Measurements from ENCODE around the gene KIF26B.

DNA sequence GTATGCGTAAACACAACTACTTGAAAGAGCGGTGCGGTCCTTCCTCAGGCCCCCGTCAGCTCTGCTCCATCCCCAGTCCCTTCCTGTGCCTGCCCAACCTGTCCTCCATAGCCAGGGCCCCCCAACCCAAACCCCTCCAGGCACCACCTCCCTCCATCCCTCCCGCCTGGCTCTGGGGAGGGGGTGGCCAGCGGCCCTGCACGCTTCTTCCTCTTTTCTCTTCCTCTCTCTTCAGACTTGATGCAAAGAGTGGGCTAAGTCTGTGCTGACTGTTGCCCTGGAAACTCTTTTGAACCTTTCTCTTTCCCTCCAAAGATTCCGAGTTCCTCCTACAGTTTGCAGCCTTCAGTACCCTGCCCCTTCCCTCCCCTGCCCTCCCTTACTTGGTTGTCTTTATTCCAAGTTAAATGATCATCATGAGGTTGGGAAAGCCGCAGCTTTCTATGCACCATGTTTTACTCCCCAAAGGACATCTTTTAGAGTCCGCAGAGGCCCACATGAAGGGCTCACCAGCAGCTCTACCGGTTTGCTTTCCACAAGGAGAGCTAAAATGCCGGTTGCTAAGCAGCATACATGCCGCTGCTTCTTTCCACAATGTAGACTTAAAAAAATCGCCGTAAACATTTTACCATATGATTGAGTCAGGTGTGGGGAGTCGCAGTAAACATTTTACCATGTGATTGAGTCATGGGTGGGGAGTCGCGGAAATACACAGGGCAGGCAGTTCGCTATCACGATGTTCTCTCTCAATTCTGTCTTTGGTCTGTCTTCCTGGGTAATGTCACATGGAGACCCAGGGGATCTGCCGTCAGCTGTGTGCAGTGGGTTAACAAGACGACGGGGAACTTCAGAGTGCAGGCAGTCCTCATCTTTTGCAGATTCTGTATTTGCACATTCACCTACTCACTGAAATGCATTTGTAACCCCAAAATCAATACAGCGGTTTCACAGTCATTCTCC lies 525.3 kb downstream of the KIF26B start:
- TF ChIP-seq, protein P1, sequence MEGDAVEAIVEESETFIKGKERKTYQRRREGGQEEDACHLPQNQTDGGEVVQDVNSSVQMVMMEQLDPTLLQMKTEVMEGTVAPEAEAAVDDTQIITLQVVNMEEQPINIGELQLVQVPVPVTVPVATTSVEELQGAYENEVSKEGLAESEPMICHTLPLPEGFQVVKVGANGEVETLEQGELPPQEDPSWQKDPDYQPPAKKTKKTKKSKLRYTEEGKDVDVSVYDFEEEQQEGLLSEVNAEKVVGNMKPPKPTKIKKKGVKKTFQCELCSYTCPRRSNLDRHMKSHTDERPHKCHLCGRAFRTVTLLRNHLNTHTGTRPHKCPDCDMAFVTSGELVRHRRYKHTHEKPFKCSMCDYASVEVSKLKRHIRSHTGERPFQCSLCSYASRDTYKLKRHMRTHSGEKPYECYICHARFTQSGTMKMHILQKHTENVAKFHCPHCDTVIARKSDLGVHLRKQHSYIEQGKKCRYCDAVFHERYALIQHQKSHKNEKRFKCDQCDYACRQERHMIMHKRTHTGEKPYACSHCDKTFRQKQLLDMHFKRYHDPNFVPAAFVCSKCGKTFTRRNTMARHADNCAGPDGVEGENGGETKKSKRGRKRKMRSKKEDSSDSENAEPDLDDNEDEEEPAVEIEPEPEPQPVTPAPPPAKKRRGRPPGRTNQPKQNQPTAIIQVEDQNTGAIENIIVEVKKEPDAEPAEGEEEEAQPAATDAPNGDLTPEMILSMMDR (IDR thresholded peaks at IDR 0.05; ENCODE audit: low read length), result no peak
- TF ChIP-seq EZH2 (IDR thresholded peaks at IDR 0.05; ENCODE audit: borderline replicate concordance, low read length), result no peak
